Sigmoid colon (tissue), 7 donors: ENCODE results near the gene SP8. TPM values are rescaled to one million over a fixed set of nuclear protein-coding genes. Genes with fewer than 3 reads are reported as not detected.
"Not testable (repeated sequence)": the region's sequence is repeated elsewhere in the genome, so short reads cannot be mapped to it uniquely, and the experiment has no call there.

Experiments
- DNase-seq: peaks from one replicate; pipeline ENCODE4 v3.0.0-alpha.2; 2019
- H3K27ac ChIP-seq, 4 donors: fragments of 200-600 bp; sonication (generic); one replicate each; pipeline ENCODE4 v1.5.1; 2016 to 2019; ENCODE audit warnings: mild to moderate bottlenecking in 1 of 4
- H3K27me3 ChIP-seq, 3 donors: fragments of 200-600 bp; sonication (generic); one replicate each; pipeline ENCODE4 v1.5.1; 2019; ENCODE audit warnings: mild to moderate bottlenecking in 1 of 3
- H3K36me3 ChIP-seq, 4 donors: fragments of 200-600 bp; sonication (generic); one replicate each; pipeline ENCODE4 v1.5.1; 2016 to 2019
- H3K4me1 ChIP-seq, 4 donors: fragments of 200-600 bp; sonication (generic); one replicate each; pipeline ENCODE4 v1.5.1; 2017 to 2019
- H3K4me3 ChIP-seq, 4 donors: fragments of 200-600 bp; sonication (generic); one replicate each; pipeline ENCODE4 v1.5.1; 2017 to 2019; ENCODE audit warnings: mild to moderate bottlenecking in 2 of 4, moderate library complexity in 1 of 4
- H3K9me3 ChIP-seq, 4 donors: fragments of 200-600 bp in 3 of 4; sonication (generic) in 3 of 4; one replicate each; pipeline versions ENCODE4 v1.5.1 to v1.6.1; 2013 to 2019
- CTCF ChIP-seq, 4 experiments: fragments of 450-650 bp in 3 of 4; fragments of 200-600 bp in 1 of 4; IDR thresholded peaks; one replicate each; pipeline ENCODE4 v1.5.1; 2016 to 2019; ENCODE audit warnings: antibody characterized with exemption in 4 of 4, mild to moderate bottlenecking in 3 of 4, moderate library complexity in 2 of 4
- EP300 ChIP-seq, 4 donors: sonication (generic); formaldehyde crosslinking; IDR thresholded peaks; one replicate each; pipeline ENCODE4 v1.6.1; 2017; ENCODE audit warnings: antibody characterized with exemption in 4 of 4
- POLR2A ChIP-seq, 2 donors: fragments of 450-650 bp; IDR thresholded peaks; one replicate each; pipeline ENCODE4 v1.6.1; 2016; ENCODE audit warnings: antibody characterized with exemption in 2 of 2, mild to moderate bottlenecking in 2 of 2, moderate library complexity in 2 of 2
- POLR2AphosphoS5 ChIP-seq, 4 donors: sonication (generic); formaldehyde crosslinking; IDR thresholded peaks; one replicate each; pipeline ENCODE4 v1.6.1; 2017; ENCODE audit warnings: antibody characterized with exemption in 4 of 4
- WGBS, 2 donors: extraction: QIAGEN DNeasy Blood & Tissue Kit; methylation state at CpG; one replicate each; pipeline ENCODE4 v1.1.7; 2013; 5-methylcytosine and 5-hydroxymethylcytosine counted together
- intact Hi-C: fragments of 100-400 bp; cut with DNase I; formaldehyde crosslinking; loops from one replicate; pipeline ENCODE4 v1.15.1; 2023
- polyA plus RNA-seq, 3 donors: library from polyadenylated mRNA; stranded (reverse); fragments of 200-250 nt; gene quantifications; one replicate each; pipeline ENCODE4 v1.2.3, GENCODE V29; 2013
- total RNA-seq, 4 donors: library from RNA; depleted of rRNA; stranded (reverse); fragments of >200 nt; gene quantifications; one replicate each; pipeline ENCODE4 v1.1.0, GENCODE V29; 2016
- donor health status: healthy with polysubstance abuse.
- donor health status: Bipolar disorder and iron deficiency.
- donor health status: healthy.

The SP8 gene
- total RNA-seq: not detected
- polyA plus RNA-seq: not detected

GRCh38 chr7:20786779-20787659 is at the start of gene SP8:
TSS of gene SP8 (minus strand) at chr7:20786886. CDS start at chr7:20786798, 88 bp downstream.
- intact Hi-C loops: no loop called here
- Histone ChIP-seq H3K4me1 (peaks cover 0 to 41% (median 38%) of the 10 kb centered on the region in 4 donors), H3K27me3 (peaks cover 74 to 100% (median 99%) of the 10 kb centered on the region in 3 donors), H3K27ac (no peak within 1 kb of the TSS), H3K9me3 (no peaks in the 10 kb centered on the region), H3K36me3 (no peaks in the 10 kb centered on the region), H3K4me3 (peak within 1 kb of the TSS in 2 of 4 donors; percentile 19 to 25)
- WGBS, 2 donors: 2 to 4% methylated on average over 50 of the region's 50 CpGs
- no peak for TF ChIP-seq EP300 (IDR thresholded peaks at IDR 0.05)
- TF ChIP-seq POLR2AphosphoS5 (IDR thresholded peaks at IDR 0.05): no peak
- no peak for TF ChIP-seq POLR2A (IDR thresholded peaks at IDR 0.05)
- no peak for TF ChIP-seq CTCF (IDR thresholded peaks at IDR 0.05)
- DNase-seq: no peak

GRCh38 chr7:20836424-20836823 is 49.7 kb upstream of the SP8 start:
- not testable (repeated sequence) for H3K4me1 ChIP-seq, H3K27me3 ChIP-seq
- 27 to 31% methylated on average over 2 of the region's 2 CpGs for WGBS, 2 donors

GRCh38 chr7:20835111-20835750 is 48.5 kb upstream of the SP8 start:
- Histone ChIP-seq H3K36me3 (no peaks in the 10 kb centered on the region), H3K27ac (no peak overlapping the region), H3K9me3 (no peaks in the 10 kb centered on the region), H3K4me1 (no peaks in the 10 kb centered on the region), H3K4me3 (no peak overlapping the region), H3K27me3 (no peaks in the 10 kb centered on the region)
- no peak for DNase-seq
- no peak for TF ChIP-seq POLR2A (IDR thresholded peaks at IDR 0.05)
- no peak for TF ChIP-seq EP300 (IDR thresholded peaks at IDR 0.05)
- TF ChIP-seq CTCF (IDR thresholded peaks at IDR 0.05): no peak
- intact Hi-C loops: no loop called here
- WGBS, 2 donors: 84 to 85% methylated on average over 15 of the region's 15 CpGs

More at GRCh38 chr7:20836424-20836823, 49.7 kb upstream of the SP8 start:
- H3K36me3 ChIP-seq, DNase-seq, H3K27ac ChIP-seq, H3K9me3 ChIP-seq, H3K4me3 ChIP-seq, intact Hi-C loops: not testable (repeated sequence)

GRCh38 chr7:20834656-20835055 is 48.0 kb upstream of the SP8 start:
- no peaks in the 10 kb centered on the region for H3K4me1 ChIP-seq
- no peak for DNase-seq
- no peaks in the 10 kb centered on the region for H3K9me3 ChIP-seq
- H3K27ac ChIP-seq: no peak overlapping the region
- TF ChIP-seq EP300 (IDR thresholded peaks at IDR 0.05) (no peak), POLR2AphosphoS5 (IDR thresholded peaks at IDR 0.05) (no peak), POLR2A (IDR thresholded peaks at IDR 0.05) (no peak), CTCF (IDR thresholded peaks at IDR 0.05) (no peak)
- no peaks in the 10 kb centered on the region for H3K36me3 ChIP-seq
- intact Hi-C loops: no loop called here
- no peak overlapping the region for H3K4me3 ChIP-seq
- no peaks in the 10 kb centered on the region for H3K27me3 ChIP-seq

GRCh38 chr7:20831956-20832355 is 45.3 kb upstream of the SP8 start:
- DNase-seq: no peak
- Histone ChIP-seq H3K27ac (no peak overlapping the region), H3K9me3 (no peaks in the 10 kb centered on the region), H3K4me3 (no peak overlapping the region), H3K27me3 (peaks cover 0 to 3% (median 0%) of the 10 kb centered on the region in 3 donors), H3K4me1 (no peaks in the 10 kb centered on the region), H3K36me3 (no peaks in the 10 kb centered on the region)
- intact Hi-C loops: no loop called here
- no peak for TF ChIP-seq CTCF (IDR thresholded peaks at IDR 0.05)
- no peak for TF ChIP-seq EP300 (IDR thresholded peaks at IDR 0.05)
- no peak for TF ChIP-seq POLR2A (IDR thresholded peaks at IDR 0.05)
- no peak for TF ChIP-seq POLR2AphosphoS5 (IDR thresholded peaks at IDR 0.05)
